ENCODE results near the gene CACNG7.
A peak's percentile ranks its signal among the peaks of the same experiment; 100 is the strongest.
"Not testable (repeated sequence)": the region's sequence is repeated elsewhere in the genome, so short reads cannot be mapped to it uniquely, and the experiment has no call there.

The CACNG7 gene

DNA sequence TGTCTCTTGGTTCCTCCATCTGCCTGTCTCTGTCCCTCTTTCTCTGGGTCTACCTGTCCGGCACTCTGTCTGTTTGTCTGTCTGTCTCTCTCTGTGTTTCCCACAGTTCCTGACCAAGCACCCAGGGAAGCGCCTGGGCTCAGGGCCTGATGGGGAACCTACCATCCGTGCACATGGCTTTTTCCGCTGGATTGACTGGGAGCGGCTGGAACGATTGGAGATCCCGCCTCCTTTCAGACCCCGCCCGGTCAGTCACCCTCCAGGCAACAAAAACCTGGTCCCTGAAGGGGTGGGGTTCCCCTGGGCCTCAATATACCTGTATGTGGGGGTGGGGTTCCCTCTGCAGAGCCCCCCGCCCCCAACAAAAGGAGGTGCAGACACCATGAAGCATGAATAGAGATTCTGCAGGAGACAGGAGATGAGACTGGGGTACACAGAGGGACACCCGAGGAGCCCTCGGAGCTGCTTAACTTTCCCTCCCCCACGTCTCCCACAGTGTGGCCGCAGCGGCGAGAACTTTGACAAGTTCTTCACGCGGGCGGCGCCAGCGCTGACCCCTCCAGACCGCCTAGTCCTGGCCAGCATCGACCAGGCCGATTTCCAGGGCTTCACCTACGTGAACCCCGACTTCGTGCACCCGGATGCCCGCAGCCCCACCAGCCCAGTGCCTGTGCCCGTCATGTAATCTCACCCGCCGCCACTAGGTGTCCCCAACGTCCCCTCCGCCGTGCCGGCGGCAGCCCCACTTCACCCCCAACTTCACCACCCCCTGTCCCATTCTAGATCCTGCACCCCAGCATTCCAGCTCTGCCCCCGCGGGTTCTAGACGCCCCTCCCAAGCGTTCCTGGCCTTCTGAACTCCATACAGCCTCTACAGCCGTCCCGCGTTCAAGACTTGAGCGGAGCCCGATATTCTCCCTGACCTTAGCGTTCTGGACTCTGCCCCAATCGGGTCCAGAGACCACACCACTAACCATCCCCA lies 2.6 kb upstream of the CACNG7 start:
- DNase-seq: no peak

DNA sequence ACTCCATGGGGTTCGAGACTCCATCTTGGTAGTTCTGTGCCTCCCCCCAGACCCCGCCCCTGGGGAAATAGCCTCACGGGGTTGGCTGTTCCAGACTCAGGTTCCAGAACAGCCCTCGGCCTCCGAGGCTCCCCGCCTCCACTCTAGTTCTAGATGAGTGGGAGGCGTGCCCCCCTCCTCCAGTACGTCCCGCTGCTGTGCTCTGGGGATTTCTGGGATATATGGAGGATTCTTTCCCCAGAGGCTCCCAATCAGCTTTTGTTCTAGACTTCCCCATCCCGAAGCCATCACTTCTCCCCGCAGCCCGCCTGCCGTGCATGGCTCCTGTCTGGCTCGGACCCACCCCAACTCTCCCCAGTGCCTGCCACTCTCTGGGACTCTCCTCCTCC lies 1.9 kb upstream of the CACNG7 start:
- DNase-seq: no peak

DNA sequence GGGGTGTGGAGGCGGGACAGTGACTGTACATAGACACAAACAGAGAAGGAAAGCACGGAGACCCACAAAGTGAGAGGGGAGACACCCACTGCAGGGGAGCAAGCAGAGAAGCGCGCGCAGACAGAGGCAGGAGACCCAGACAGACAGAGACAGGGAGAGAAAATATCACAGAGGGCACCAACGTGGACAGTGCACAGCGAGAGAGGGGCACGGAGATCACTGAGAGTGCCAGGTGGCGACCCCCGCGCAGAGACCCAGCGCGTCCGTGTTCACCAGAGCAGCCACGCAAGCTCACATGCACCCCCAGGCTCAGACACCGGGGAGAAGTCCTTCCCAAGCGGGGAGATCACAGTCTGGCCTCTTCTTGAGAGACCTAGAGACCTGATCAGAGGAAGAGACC lies 1.4 kb upstream of the CACNG7 start:
- no peak for DNase-seq

GRCh38 chr19:53908106-53908934 lies 758 bp upstream of the CACNG7 start:
- peak; percentile 41 for DNase-seq

GRCh38 chr19:53909471-53910169 lies 542 bp downstream of the CACNG7 start:
- no peak for DNase-seq

GRCh38 chr19:53910170-53910518 lies 1.1 kb downstream of the CACNG7 start:
- DNase-seq: no peak

GRCh38 chr19:53912653-53913052 lies 3.6 kb downstream of the CACNG7 start:
- DNase-seq: no peak

GRCh38 chr19:53915000-53915399 lies 5.9 kb downstream of the CACNG7 start:
- DNase-seq: no peak

GRCh38 chr19:53916004-53916403 lies 6.9 kb downstream of the CACNG7 start:
- no peak for DNase-seq

DNA sequence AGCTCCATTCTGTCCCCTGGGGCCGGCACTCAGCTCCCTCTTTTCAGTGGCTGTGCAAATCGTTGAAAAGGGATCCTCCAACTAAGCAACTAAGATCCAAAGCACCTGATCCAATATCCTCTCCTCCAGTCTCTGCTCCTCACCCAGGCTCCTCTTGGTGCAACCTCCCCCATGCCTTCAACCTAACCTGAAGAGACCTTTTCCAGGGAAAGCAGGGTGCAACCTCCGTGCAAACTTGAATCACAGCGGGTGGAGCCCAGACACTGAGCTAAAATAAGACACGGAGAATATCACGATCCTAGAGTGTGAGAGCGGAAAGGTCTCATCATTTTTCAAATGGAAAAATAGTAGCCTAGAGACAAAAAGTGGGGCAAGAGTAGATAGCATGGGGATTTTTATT lies 8.3 kb downstream of the CACNG7 start:
- DNase-seq: no peak

DNA sequence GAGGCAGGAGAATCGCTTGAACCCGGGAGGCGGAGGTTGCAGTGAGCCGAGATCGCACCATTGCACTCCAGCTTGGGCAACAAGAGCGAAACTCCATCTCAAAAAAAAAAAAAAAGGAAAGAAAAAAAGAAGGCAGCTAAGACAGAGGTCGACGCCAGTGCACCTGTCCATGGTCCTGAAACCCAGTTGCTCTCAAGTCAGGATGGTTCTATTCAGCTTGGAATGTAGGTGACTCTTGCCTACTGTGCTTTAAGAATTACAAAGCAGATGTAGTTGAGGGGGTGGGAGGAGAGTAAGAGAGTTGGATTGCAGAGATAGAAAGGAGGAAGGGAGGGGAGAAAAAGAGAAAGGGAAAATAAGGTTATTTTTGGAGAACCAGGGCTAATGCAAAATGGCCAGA lies 18.7 kb downstream of the CACNG7 start:
- no peak for DNase-seq

GRCh38 chr19:53936029-53936428 lies 27.0 kb downstream of the CACNG7 start:
- no peak for DNase-seq

DNA sequence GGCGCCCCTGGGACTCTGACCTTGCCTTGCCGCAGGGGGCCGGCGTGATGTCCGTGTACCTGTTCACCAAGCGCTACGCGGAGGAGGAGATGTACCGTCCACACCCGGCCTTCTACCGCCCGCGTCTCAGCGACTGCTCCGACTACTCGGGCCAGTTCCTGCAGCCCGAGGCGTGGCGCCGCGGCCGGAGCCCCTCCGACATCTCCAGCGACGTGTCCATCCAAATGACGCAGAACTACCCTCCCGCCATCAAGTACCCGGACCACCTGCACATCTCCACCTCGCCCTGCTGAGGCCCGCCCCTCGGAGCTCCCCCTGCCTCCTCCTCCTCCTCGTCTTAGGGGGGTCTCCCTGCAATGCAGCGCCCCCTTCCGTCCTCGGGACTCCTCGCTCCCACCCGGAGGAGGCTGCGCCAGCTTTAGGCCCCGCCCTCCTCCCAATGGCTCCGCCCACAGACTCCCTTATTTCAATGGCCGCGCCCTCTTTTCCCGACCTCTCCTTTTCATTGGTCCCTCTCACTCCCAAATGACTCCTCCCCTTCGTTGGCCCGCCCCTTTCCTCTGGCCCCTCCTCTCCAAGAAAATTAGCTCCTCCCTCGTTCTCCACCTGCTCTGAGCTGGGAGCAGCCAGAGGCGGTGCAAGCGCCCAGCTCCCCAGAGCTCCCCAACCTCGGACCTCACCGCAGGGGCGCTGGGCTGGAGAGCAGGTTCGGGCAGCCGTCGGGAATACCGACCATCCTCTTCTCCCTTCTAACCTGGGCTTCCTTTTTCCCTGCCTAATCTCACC lies 33.1 kb downstream of the CACNG7 start:
- DNase-seq: no peak

- no peak for DNase-seq
Measured at GRCh38 chr19:53944416-53944815, 35.3 kb downstream of the CACNG7 start.

- no peak for DNase-seq
Measured at GRCh38 chr19:53944933-53945332, 35.9 kb downstream of the CACNG7 start.

GRCh38 chr19:53945441-53945840 lies 36.4 kb downstream of the CACNG7 start:
- DNase-seq: no peak

DNA sequence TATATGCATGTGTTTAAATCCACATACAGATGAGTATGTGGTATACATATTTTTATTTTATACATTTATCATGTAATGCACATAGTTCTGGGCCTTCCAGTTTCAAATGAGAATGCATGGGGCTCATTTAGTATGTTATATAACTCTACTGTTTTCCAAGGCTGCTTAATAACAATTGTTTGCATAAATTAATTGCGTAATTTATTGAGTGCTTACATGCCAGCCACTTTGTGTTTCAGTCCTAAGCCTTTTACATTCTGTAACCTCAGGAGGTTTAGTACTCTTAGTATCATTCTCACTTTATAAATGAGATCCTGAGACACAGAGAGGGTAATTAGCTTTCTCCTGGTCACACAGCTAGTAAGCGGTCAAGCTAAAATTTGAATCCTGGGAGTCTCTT lies 36.9 kb downstream of the CACNG7 start:
- DNase-seq: no peak

DNA sequence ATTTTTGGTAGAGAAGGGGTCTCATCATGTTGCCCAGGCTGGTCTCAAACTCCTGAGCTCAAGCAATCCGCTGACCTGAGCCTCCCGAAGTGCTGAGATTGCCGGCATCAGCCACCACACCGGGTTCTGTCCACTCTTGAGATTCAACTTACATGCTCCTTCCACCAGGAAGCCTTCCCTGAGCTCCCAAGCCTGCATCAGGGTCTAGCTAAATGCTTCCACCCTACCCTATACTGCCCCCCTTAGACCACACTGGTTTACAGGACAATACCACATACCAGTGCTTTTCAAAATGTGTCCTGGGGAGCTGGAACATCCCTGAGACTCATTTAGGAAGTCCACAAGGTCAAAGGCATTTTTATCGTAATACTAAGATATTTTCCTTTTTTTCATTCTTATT lies 38.5 kb downstream of the CACNG7 start:
- DNase-seq: no peak

DNA sequence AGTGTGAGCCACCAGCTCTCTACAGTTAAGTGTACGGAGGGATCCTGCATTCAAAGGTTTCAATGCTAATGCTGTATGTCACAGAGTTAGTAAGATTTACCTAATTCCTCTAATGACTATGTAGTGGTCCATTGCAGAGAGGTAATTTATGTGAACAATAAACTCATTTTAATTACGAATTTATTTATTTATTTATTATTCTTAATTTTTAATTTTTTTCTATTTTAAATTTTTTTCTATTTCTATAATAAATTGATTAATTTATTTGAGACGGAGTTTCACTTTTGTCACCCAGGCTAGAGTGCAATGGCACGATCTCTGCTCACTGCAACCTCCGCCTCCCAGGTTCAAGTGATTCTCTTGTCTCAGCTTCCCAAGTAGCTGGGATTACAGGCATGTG lies 39.5 kb downstream of the CACNG7 start:
- DNase-seq: not testable (repeated sequence)

GRCh38 chr19:53951436-53951835 lies 42.4 kb downstream of the CACNG7 start:
- DNase-seq: no peak

DNA sequence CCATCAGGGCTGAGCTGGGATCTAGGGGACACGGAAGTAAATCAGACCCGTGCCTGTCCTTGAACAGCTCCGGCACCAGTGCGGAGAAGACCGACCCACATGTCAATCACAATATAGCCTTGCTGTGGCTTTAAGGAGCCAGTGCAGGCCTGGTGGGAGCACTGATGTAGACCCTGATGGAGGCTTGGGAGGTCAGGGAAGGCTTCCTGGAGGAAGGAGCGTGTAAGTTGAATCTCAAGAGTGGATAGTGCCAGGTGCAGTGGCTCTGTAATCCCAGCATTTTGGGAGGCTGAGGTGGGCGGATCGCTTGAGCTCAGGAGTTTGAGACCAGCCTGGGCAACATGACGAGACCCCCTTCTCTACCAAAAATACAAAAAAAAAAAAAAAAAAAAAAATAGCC lies 42.9 kb downstream of the CACNG7 start:
- no peak for DNase-seq

DNA sequence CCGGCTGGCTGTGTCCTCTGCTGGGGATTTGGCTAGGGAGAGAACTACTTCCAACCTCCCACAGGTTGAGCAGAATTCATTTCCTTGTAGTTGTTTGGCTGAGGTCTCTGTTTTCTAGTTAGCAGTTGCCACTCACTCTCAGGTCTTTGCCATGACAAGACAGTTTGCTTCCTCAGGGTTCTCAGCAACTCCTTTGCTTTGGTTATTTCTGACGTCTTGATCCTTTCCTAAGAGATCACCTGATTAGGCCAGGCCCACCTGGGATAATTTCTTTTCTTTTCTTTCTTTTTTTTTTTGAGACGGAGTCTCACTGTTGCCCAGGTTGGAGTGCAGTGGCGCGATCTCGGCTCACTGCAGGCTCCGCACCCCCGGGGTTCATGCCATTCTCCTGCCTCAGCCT lies 44.3 kb downstream of the CACNG7 start:
- no peak for DNase-seq
